Caki2 (cell line): ENCODE data around the gene NPFFR1. TPM values are rescaled to one million over a fixed set of nuclear protein-coding genes. Genes with fewer than 3 reads are reported as not detected.

ENCODE experiments used
- DNase-seq: peaks from one replicate; pipeline ENCODE4 v3.0.0-alpha.2; 2015; ENCODE audit warnings: low read depth
- in situ Hi-C: cut with HindIII; loops from 2 replicates; pipeline ENCODE4 v1.10.0; 2016; ENCODE audit warnings: low sequenced_read_pairs, low pct_unique_long_range_greater_than_20kb, mixed read lengths
- total RNA-seq: library from RNA; depleted of rRNA; stranded (reverse); fragments of >200 nt; shearing (Covaris generic); gene quantifications from 2 replicates; pipeline ENCODE4 v1.2.3, GENCODE V29; 2014; ENCODE audit warnings: low replicate concordance

NPFFR1 gene
- total RNA-seq, 1 experiment from 2014 or later, result not detected

- no peak for DNase-seq
- in situ Hi-C loops, result no loop called here
These were observed 12.1 kb upstream of the NPFFR1 start for GRCh38 chr10:70295926-70296325.

- in situ Hi-C loops, result no loop called here
- no peak for DNase-seq
These were observed 11.5 kb upstream of the NPFFR1 start for GRCh38 chr10:70295321-70295720.

- DNase-seq, result no peak
- in situ Hi-C loops, result no loop called here
These were observed 9.5 kb upstream of the NPFFR1 start for GRCh38 chr10:70293169-70293843.

GRCh38 chr10:70292004-70292403 is 8.2 kb upstream of the NPFFR1 start:
- in situ Hi-C loops, result no loop called here
- no peak for DNase-seq

- DNase-seq, result no peak
- in situ Hi-C loops, result no loop called here
These were observed 5.9 kb upstream of the NPFFR1 start for GRCh38 chr10:70289739-70290138.

GRCh38 chr10:70286616-70287015 is 2.8 kb upstream of the NPFFR1 start:
- in situ Hi-C loops, result no loop called here

GRCh38 chr10:70285476-70285831 is 1.6 kb upstream of the NPFFR1 start:
- in situ Hi-C loops, result no loop called here
- DNase-seq, result no peak

More at GRCh38 chr10:70286616-70287015, 2.8 kb upstream of the NPFFR1 start:
- no peak for DNase-seq

- in situ Hi-C loops, result no loop called here
- no peak for DNase-seq
These were observed 1.0 kb upstream of the NPFFR1 start for GRCh38 chr10:70284542-70285475.

GRCh38 chr10:70283071-70283444 is 746 bp downstream of the NPFFR1 start:
- in situ Hi-C loops, result no loop called here
- DNase-seq, result no peak

GRCh38 chr10:70281609-70282008 is 2.2 kb downstream of the NPFFR1 start:
- in situ Hi-C loops, result no loop called here
- DNase-seq, result no peak

- in situ Hi-C loops, result no loop called here
- no peak for DNase-seq
These were observed 3.7 kb downstream of the NPFFR1 start for GRCh38 chr10:70280099-70280498.

GRCh38 chr10:70277396-70278030 is 6.3 kb downstream of the NPFFR1 start:
- in situ Hi-C loops, result no loop called here
- no peak for DNase-seq

GRCh38 chr10:70274643-70275042 is 9.2 kb downstream of the NPFFR1 start:
- no peak for DNase-seq
- in situ Hi-C loops, result no loop called here

- in situ Hi-C loops, result no loop called here
- no peak for DNase-seq
These were observed 10.9 kb downstream of the NPFFR1 start for GRCh38 chr10:70272925-70273316.

GRCh38 chr10:70271996-70272924 is 11.5 kb downstream of the NPFFR1 start:
- in situ Hi-C loops, result no loop called here
- no peak for DNase-seq

- in situ Hi-C loops, result no loop called here
These were observed 12.9 kb downstream of the NPFFR1 start for GRCh38 chr10:70270952-70271351.

GRCh38 chr10:70269741-70270140 is 14.1 kb downstream of the NPFFR1 start:
- in situ Hi-C loops, result no loop called here
- no peak for DNase-seq

More at GRCh38 chr10:70270952-70271351, 12.9 kb downstream of the NPFFR1 start:
- no peak for DNase-seq

GRCh38 chr10:70268376-70268775 is 15.4 kb downstream of the NPFFR1 start:
- no peak for DNase-seq
- in situ Hi-C loops, result no loop called here
